Muscle layer of duodenum (tissue), 2 donors: ENCODE data around the gene SEPHS2.
"Not testable (repeated sequence)": the region's sequence is repeated elsewhere in the genome, so short reads cannot be mapped to it uniquely, and the experiment has no call there.

ENCODE experiments used
- H3K27ac ChIP-seq: one replicate; pipeline ENCODE4 v1.7.0; 2013; ENCODE audit warnings: mild to moderate bottlenecking, low read length
- H3K27me3 ChIP-seq: one replicate; pipeline ENCODE4 v1.7.0; 2013; ENCODE audit warnings: low read depth, mild to moderate bottlenecking, control low read depth, low read length
- H3K36me3 ChIP-seq, 2 donors: one replicate each; pipeline ENCODE4 v1.7.0; 2013; ENCODE audit warnings: low read length in 2 of 2, control low read depth in 1 of 2, mild to moderate bottlenecking in 1 of 2; ENCODE audit not compliant: insufficient read depth in 2 of 2, control insufficient read depth in 1 of 2
- H3K4me1 ChIP-seq, 2 donors: one replicate each; pipeline ENCODE4 v1.7.0; 2013; ENCODE audit warnings: low read length in 2 of 2, mild to moderate bottlenecking in 2 of 2, control low read depth in 1 of 2, moderate library complexity in 1 of 2; ENCODE audit not compliant: insufficient read depth in 2 of 2, control insufficient read depth in 1 of 2
- H3K4me3 ChIP-seq, 2 donors: one replicate each; pipeline ENCODE4 v1.7.0; 2013; ENCODE audit warnings: low read length in 2 of 2, low read depth in 1 of 2, mild to moderate bottlenecking in 1 of 2
- H3K9me3 ChIP-seq, 2 donors: one replicate each; pipeline ENCODE4 v1.7.0; 2013; ENCODE audit warnings: low read length in 2 of 2, control low read depth in 1 of 2, mild to moderate bottlenecking in 1 of 2; ENCODE audit not compliant: control insufficient read depth in 1 of 2
- donor health status: healthy.

Gene SEPHS2

DNA sequence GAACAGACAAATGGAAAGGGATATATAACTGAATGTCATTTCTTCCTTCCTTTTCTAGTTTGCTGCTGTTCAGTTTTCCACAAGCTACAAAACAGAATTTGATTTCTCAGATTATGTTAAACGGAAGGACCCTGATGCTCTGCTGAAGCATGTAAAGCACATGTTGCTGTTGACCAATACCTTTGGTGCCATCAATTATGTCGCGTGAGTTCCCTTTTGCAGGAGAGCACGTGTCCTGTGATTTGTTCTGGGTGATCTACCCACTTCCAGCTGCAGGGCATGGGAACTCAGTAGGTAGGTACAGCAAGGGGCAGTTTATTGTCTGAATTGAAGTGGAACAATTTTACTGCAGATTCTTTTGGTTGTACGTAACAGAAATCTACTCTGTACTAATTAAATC, 35.7 kb upstream of the SEPHS2 start:
- Histone ChIP-seq H3K36me3 (no peaks in the 10 kb centered on the region), H3K27me3 (no peaks in the 10 kb centered on the region), H3K4me1 (no peaks in the 10 kb centered on the region)

DNA sequence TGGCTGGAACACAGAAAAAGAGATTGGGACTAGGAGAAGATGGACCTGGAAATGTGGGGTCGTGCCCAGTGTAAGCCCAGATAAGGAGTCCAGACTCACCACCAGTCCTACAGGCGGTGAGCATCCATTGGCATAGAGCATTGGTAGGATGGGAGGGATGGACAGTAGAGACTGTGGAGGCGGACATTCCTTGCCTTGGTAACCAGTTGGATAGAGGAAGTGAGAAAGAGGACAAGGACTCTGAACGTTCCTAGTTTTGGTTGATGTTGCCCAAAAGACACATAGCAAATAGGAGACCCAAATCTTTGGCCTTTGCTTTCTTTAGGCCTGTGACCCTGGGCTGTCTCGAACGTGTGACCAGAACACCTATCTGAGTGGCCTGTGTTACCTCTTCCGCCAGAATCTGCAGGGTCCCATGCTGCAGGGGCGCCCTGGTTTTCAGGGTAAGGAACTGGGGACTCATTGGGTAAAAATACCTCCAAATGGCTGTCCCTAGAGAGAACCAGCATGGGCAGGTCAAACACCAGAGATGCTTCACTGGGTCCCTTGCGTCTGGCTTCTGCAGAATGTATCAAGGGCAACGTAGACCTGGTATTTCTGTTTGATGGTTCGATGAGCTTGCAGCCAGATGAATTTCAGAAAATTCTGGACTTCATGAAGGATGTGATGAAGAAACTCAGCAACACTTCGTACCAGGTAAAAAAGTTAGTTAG, 33.2 kb upstream of the SEPHS2 start:
- Histone ChIP-seq H3K27me3 (no peaks in the 10 kb centered on the region), H3K27ac (no peak overlapping the region), H3K9me3 (no peaks in the 10 kb centered on the region), H3K4me1 (no peaks in the 10 kb centered on the region), H3K4me3 (no peak overlapping the region), H3K36me3 (no peaks in the 10 kb centered on the region)

More for the DNA sequence above, 35.7 kb upstream of the SEPHS2 start:
- Histone ChIP-seq H3K27ac (no peak overlapping the region), H3K9me3 (no peaks in the 10 kb centered on the region), H3K4me3 (no peak overlapping the region)

DNA sequence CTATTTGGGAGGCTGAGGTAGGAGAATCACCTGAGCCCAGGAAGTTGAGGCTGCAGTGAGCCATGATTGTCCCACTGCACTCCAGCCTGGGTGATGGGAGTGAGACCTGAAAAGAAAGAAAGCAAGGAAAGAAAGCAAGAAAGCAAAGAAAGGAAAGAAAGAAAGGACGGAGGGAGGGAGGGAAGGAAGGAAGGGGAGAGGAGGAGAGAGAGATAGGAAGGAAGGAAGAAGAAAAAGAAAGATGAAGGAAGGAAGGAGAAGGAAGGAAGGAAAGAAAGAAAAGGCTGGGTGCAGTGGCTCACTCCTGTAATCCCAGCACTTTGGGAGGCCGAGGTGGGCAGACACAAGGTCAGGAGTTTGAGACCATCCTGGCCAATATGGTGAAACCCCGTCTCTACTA, 32.1 kb upstream of the SEPHS2 start:
- H3K4me1 ChIP-seq, H3K4me3 ChIP-seq, H3K27me3 ChIP-seq: not testable (repeated sequence)

DNA sequence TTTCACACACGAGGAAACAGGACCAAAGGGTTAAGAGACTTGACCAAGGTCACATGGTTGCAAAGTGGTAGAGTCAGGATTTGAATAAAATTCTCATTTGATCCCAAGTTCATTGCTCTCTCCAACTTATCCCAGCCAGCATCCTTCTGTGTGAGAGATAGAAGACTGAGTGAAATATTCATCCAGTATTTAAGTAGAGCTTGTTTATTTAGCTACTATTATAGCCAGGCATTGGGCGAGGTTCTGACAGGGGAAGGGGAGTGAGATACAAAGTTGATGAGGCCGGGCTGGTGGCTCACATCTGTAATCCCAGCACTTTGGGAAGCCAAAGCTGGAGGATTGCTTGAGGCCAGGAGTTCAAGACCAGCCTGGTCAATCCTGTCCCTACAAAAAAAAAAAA, 31.3 kb upstream of the SEPHS2 start:
- Histone ChIP-seq H3K27ac (no peak overlapping the region), H3K4me3 (no peak overlapping the region), H3K27me3 (no peaks in the 10 kb centered on the region), H3K9me3 (no peaks in the 10 kb centered on the region), H3K4me1 (no peaks in the 10 kb centered on the region), H3K36me3 (no peaks in the 10 kb centered on the region)

More for the DNA sequence above, 32.1 kb upstream of the SEPHS2 start:
- not testable (repeated sequence) for H3K9me3 ChIP-seq, H3K27ac ChIP-seq, H3K36me3 ChIP-seq

DNA sequence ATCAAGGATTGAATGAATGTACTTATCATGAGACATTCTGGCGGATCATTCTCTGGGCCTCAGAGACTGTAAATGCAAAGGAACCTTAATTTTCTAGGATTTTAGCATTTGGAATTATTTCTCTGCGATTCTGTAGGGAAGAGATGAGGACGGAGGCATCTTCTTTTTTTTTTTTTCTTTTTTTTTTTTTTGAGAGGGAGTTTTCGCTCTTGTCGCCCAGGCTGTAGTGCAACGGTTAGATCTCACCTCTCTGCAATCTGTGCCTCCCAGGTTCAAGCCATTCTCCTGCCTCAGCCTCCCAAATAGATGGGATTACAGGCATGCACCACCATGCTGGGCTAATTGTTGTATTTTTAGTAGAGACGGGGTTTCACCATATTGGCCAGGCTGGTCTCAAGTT, 29.0 kb upstream of the SEPHS2 start:
- H3K27me3 ChIP-seq: no peaks in the 10 kb centered on the region
- H3K4me1 ChIP-seq: no peaks in the 10 kb centered on the region
- no peaks in the 10 kb centered on the region for H3K9me3 ChIP-seq
- H3K36me3 ChIP-seq: no peaks in the 10 kb centered on the region
- no peak overlapping the region for H3K27ac ChIP-seq
- H3K4me3 ChIP-seq: no peak overlapping the region

DNA sequence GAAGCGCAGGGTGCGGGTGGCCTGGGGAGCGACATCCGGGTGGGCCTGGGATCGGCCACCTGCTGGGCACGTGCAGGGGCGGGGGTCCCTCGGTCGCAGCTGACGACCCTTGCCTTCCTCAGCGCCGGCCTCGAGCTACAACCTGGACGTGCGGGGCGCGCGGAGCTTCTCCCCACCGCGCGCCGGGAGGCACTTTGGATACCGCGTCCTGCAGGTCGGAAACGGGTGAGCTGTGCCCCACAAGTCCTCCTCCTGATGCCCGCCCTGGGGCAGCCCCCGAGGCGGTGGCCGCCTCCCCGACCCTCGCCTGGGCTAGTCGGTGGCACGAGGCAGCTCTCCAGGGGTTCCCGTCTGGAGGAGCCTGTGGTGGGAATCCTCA, 28.4 kb upstream of the SEPHS2 start:
- Histone ChIP-seq H3K36me3 (no peaks in the 10 kb centered on the region), H3K4me1 (no peaks in the 10 kb centered on the region), H3K4me3 (peak overlapping the region; percentile 2 to 11), H3K9me3 (no peaks in the 10 kb centered on the region), H3K27ac (no peak overlapping the region), H3K27me3 (no peaks in the 10 kb centered on the region)

DNA sequence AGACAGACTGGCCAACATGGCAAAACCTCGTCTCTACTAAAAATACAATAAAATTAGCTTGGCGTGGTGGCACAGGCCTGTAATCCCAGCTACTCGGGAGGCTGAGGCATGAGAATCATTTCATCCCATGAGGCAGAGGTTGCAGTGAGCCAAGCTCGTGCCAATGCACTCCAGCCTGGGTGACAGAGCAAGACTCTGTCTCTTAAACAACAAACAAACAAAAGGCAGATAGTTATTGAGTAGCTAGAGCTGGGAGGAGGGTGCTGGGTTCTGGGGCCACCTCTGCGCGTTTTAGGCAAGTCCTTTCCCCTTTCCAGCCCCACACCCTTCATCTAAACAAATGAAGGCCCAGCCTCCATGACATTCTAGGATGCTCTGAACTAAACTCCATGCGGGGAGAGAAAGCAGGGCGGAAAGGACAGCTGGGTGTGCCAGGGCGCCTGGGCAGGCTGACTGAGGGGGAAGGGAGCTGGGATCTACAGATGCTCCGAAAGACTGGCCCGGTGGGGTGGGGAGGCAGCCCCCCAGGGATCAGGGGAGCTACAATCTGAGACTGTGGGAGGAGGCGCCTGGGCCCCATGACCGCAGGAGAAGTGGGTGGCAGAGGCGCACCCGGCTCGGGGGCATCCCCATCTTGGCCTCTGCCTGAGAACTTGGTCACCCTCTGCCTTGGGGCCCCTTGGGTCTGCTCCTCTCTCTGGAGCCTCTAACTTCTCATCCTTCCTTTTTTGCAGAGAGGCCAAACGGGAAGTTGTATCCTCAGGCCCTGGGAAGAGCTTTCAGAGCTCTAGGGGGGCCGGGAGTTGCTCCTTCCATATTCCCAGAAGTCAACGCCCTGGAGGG, 27.8 kb upstream of the SEPHS2 start:
- H3K27ac ChIP-seq: no peak overlapping the region
- H3K4me3 ChIP-seq: peak overlapping the region; percentile 2 to 26
- no peaks in the 10 kb centered on the region for H3K36me3 ChIP-seq
- H3K9me3 ChIP-seq: no peaks in the 10 kb centered on the region
- H3K27me3 ChIP-seq: no peaks in the 10 kb centered on the region
- H3K4me1 ChIP-seq: no peaks in the 10 kb centered on the region

DNA sequence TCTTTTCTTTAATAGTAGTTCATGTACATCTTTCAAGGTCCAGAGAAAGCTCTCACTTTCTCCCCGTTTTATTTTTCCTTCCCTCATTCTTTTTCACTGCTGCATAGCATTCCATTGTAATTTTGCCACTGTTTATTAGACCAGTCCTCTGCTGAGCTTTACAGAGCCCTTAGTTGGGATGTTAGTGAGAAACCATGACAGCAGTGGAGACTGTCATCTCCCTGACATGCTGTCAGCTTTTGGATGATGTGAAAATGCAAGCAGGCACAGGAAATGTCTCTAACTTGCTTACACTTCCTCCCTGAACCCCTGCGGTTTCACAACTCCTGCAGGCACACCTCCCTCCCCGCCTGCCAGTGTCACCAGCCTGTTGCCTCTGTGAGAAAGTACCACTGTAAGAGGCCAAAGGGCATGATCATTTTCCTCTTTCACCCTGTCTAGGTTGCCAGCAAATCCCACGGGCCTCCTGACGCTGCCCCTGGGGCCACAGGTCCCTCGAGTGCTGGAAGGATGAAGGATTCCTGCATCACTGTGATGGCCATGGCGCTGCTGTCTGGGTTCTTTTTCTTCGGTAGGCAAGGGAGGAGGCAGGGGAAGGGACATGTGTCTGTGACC, 26.8 kb upstream of the SEPHS2 start, which contains the start of gene ITGAL:
Gene ITGAL (plus strand): TSS at position 415 of the 615 bp plus-strand sequence. CDS start 96 bp downstream, at position 511.
- Histone ChIP-seq H3K27ac (peak within 1 kb of the TSS; percentile 51), H3K4me1 (no peaks in the 10 kb centered on the region), H3K9me3 (no peaks in the 10 kb centered on the region), H3K27me3 (no peaks in the 10 kb centered on the region), H3K4me3 (peak within 1 kb of the TSS; percentile 2 to 37), H3K36me3 (no peaks in the 10 kb centered on the region)

DNA sequence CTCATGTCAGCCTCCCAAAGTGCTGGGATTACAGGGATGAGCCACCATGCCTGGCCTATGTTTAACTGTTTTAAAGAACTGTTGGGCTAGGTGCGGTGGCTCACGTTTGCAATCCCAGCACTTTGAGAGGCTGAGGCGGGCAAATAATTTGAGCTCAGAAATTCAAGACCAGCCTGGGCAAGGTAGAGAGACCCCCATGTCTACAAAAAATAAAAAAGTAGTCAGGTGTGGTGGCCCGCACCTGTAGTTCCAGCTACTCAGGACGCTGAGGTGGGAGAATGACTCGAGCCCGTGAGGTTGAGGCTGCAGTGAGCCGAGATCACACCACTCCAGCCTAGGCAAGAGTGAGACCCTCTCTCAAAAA, 24.9 kb upstream of the SEPHS2 start:
- Histone ChIP-seq H3K36me3 (no peaks in the 10 kb centered on the region), H3K4me3 (no peak overlapping the region), H3K27ac (no peak overlapping the region), H3K4me1 (no peaks in the 10 kb centered on the region), H3K27me3 (no peaks in the 10 kb centered on the region), H3K9me3 (no peaks in the 10 kb centered on the region)

DNA sequence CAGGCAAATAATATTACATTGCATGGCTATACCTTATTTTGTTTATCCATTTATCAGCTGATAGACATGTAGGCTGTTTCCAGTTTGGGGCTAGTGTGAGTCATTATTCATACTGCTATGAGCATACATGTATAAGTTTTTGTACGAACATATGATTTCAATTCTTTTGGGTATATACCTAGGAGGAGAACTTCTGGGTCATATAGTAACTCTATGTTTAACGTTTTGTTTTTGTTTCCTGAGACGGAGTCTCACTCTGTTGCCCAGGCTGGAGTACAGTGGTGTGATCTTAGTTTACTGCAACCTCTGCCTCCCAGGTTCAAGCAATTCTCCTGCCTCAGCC, 24.5 kb upstream of the SEPHS2 start:
- H3K9me3 ChIP-seq: no peaks in the 10 kb centered on the region
- no peak overlapping the region for H3K27ac ChIP-seq
- no peaks in the 10 kb centered on the region for H3K36me3 ChIP-seq
- H3K4me1 ChIP-seq: no peaks in the 10 kb centered on the region
- no peaks in the 10 kb centered on the region for H3K27me3 ChIP-seq
- H3K4me3 ChIP-seq: no peak overlapping the region

DNA sequence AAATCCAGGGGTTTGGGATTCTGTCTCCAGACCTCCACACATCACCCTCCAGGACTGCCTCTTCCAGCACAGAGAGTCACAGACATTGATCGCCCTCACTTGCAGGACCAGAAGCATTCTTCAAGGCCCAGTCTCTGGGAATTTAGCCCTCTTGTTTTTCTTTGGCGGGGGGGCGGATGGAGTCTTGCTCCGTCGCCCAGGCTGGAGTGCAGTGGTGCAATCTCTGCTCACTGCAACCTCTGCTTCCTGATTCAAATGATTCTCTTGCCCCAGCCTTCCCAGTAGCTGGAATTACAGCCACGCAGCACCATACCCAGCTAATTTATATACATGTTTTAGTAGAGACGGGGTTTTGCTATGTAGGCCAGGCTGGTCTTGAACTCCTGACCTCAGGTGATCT, 18.4 kb upstream of the SEPHS2 start:
- H3K27ac ChIP-seq: no peak overlapping the region
- H3K4me3 ChIP-seq: no peak overlapping the region
- H3K4me1 ChIP-seq: no peaks in the 10 kb centered on the region
- no peaks in the 10 kb centered on the region for H3K27me3 ChIP-seq
- no peaks in the 10 kb centered on the region for H3K9me3 ChIP-seq
- H3K36me3 ChIP-seq: no peaks in the 10 kb centered on the region
